Astrocyte (in vitro differentiated cells and primary cell): ENCODE results near the gene RAD9B. TPM values are rescaled to one million over a fixed set of nuclear protein-coding genes. Genes with fewer than 3 reads are reported as not detected.
"Not testable (repeated sequence)": the region's sequence is repeated elsewhere in the genome, so short reads cannot be mapped to it uniquely, and the experiment has no call there.

Source experiments
- DNase-seq: peaks from one replicate; pipeline ENCODE4 v3.0.0-alpha.2; 2010; ENCODE audit warnings: low read depth
- FAIRE-seq: peaks from 2 replicates; lab custom pipeline; 2011; peaks lifted over from hg19 to GRCh38; lab: Jason Lieb, UNC
- H2AFZ ChIP-seq: 2 replicates; pipeline ENCODE4 v1.6.0; 2012; ENCODE audit warnings: low read depth, low read length, inconsistent platforms
- H3K27ac ChIP-seq: 2 replicates; pipeline ENCODE4 v1.5.1; 2011; ENCODE audit warnings: low read depth, low read length, inconsistent platforms
- H3K27me3 ChIP-seq: 2 replicates; pipeline ENCODE4 v1.6.0; 2011; ENCODE audit warnings: low read length, inconsistent platforms; ENCODE audit not compliant: insufficient read depth
- H3K36me3 ChIP-seq: 2 replicates; pipeline ENCODE4 v1.5.1; 2011; ENCODE audit warnings: low read length, inconsistent platforms; ENCODE audit not compliant: insufficient read depth
- H3K4me1 ChIP-seq: 2 replicates; pipeline ENCODE4 v1.5.1; 2011; ENCODE audit warnings: low read length, inconsistent platforms; ENCODE audit not compliant: insufficient read depth
- H3K4me2 ChIP-seq: 2 replicates; pipeline ENCODE4 v1.6.0; 2012; ENCODE audit warnings: low read length, inconsistent platforms
- H3K4me3 ChIP-seq: 2 replicates; pipeline ENCODE4 v1.5.1; 2011; ENCODE audit warnings: low read depth, mild to moderate bottlenecking, low read length, inconsistent platforms; ENCODE audit not compliant: insufficient read depth
- H3K79me2 ChIP-seq: 2 replicates; pipeline ENCODE4 v1.6.0; 2012; ENCODE audit warnings: mild to moderate bottlenecking, low read length, inconsistent platforms; ENCODE audit not compliant: insufficient read depth
- H3K9ac ChIP-seq: 2 replicates; pipeline ENCODE4 v1.6.0; 2012; ENCODE audit warnings: mild to moderate bottlenecking, low read length, inconsistent platforms
- H3K9me3 ChIP-seq: 2 replicates; pipeline ENCODE4 v1.5.1; 2012; ENCODE audit warnings: low read depth, mild to moderate bottlenecking, low read length, inconsistent platforms; ENCODE audit not compliant: insufficient read depth
- H4K20me1 ChIP-seq: 2 replicates; pipeline ENCODE4 v1.6.0; 2012; ENCODE audit warnings: low read length, inconsistent platforms; ENCODE audit not compliant: insufficient read depth
- H3K27ac Mint-ChIP-seq: one replicate; pipeline ENCODE4 v1.8.0; 2021; ENCODE audit warnings: mild to moderate bottlenecking, mixed read lengths; ENCODE audit not compliant: unreplicated experiment
- H3K27me3 Mint-ChIP-seq: one replicate; pipeline ENCODE4 v1.8.0; 2021; ENCODE audit warnings: low read depth, mixed read lengths; ENCODE audit not compliant: unreplicated experiment
- H3K36me3 Mint-ChIP-seq: one replicate; pipeline ENCODE4 v1.8.0; 2021; ENCODE audit warnings: low read depth, mixed read lengths; ENCODE audit not compliant: unreplicated experiment
- H3K4me1 Mint-ChIP-seq: one replicate; pipeline ENCODE4 v1.8.0; 2021; ENCODE audit warnings: low read depth, mixed read lengths; ENCODE audit not compliant: unreplicated experiment
- H3K4me3 Mint-ChIP-seq: one replicate; pipeline ENCODE4 v1.8.0; 2021; ENCODE audit warnings: mild to moderate bottlenecking, moderate library complexity, mixed read lengths; ENCODE audit not compliant: unreplicated experiment
- H3K9me3 Mint-ChIP-seq: one replicate; pipeline ENCODE4 v1.8.0; 2021; ENCODE audit warnings: mild to moderate bottlenecking, mixed read lengths; ENCODE audit not compliant: unreplicated experiment
- CTCF ChIP-seq: IDR thresholded peaks from 2 replicates; pipeline ENCODE4 v1.5.1; 2011; ENCODE audit warnings: low read depth, mild to moderate bottlenecking, inconsistent platforms, low read length, moderate library complexity; ENCODE audit not compliant: insufficient read depth
- EZH2 ChIP-seq: IDR thresholded peaks from 2 replicates; pipeline ENCODE4 v1.6.1; 2012; ENCODE audit warnings: mild to moderate bottlenecking, low read length, inconsistent platforms; ENCODE audit not compliant: insufficient read depth
- total RNA-seq: library from RNA; stranded (reverse); gene quantifications from 2 replicates; pipeline ENCODE4 v1.2.1, GENCODE V29; 2021

The RAD9B gene
- total RNA-seq, 1 donor from 2014 or later: 0.66 TPM

DNA sequence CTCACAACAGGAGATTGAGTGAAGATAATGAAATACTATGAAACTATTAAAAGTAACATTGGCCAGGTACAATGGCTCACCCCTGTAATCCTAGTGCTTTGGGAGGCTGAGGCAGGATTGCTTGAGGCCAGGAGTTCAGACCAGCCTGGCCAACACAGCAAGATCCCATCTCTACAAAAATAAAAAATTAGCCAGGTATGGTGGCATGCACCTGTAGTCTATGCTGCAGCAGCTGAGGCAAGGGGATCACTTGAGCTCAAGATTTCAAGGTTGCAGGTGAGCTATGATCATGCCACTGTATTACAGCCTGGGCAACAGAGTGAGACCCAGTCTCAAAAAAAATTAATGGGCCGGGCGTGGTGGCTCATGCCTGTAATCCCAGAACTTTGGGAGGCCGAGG, 14.9 kb downstream of the RAD9B start:
- Mint-ChIP-seq H3K27ac (no peak overlapping the region), H3K4me1 (no peaks in the 10 kb centered on the region), H3K4me3 (no peak overlapping the region), H3K9me3 (no peaks in the 10 kb centered on the region), H3K36me3 (no peaks in the 10 kb centered on the region), H3K27me3 (no peaks in the 10 kb centered on the region)
- H3K9ac ChIP-seq: no peak overlapping the region
- no peak overlapping the region for H3K4me2 ChIP-seq
- H3K4me3 ChIP-seq: no peak overlapping the region
- no peaks in the 10 kb centered on the region for H3K4me1 ChIP-seq
- no peaks in the 10 kb centered on the region for H3K9me3 ChIP-seq
- H3K27ac ChIP-seq: no peak overlapping the region
- FAIRE-seq (no peak), DNase-seq (no peak)
- no peak for TF ChIP-seq EZH2
- no peaks in the 10 kb centered on the region for H3K27me3 ChIP-seq
- no peak overlapping the region for H2AFZ ChIP-seq
- H3K79me2 ChIP-seq: no peaks in the 10 kb centered on the region
- no peaks in the 10 kb centered on the region for H3K36me3 ChIP-seq
- H4K20me1 ChIP-seq: no peaks in the 10 kb centered on the region

- not testable (repeated sequence) for H3K4me1 ChIP-seq, H3K4me2 ChIP-seq, H3K4me1 Mint-ChIP-seq, H3K36me3 Mint-ChIP-seq, H3K79me2 ChIP-seq, H3K4me3 ChIP-seq, H3K27ac Mint-ChIP-seq, H3K36me3 ChIP-seq, H3K9me3 ChIP-seq, H3K9me3 Mint-ChIP-seq, DNase-seq, FAIRE-seq, H3K4me3 Mint-ChIP-seq, H4K20me1 ChIP-seq, H3K27me3 ChIP-seq, H3K27me3 Mint-ChIP-seq, H3K27ac ChIP-seq, H2AFZ ChIP-seq, H3K9ac ChIP-seq
Observed at GRCh38 chr12:110518014-110518413, 15.9 kb downstream of the RAD9B start.

DNA sequence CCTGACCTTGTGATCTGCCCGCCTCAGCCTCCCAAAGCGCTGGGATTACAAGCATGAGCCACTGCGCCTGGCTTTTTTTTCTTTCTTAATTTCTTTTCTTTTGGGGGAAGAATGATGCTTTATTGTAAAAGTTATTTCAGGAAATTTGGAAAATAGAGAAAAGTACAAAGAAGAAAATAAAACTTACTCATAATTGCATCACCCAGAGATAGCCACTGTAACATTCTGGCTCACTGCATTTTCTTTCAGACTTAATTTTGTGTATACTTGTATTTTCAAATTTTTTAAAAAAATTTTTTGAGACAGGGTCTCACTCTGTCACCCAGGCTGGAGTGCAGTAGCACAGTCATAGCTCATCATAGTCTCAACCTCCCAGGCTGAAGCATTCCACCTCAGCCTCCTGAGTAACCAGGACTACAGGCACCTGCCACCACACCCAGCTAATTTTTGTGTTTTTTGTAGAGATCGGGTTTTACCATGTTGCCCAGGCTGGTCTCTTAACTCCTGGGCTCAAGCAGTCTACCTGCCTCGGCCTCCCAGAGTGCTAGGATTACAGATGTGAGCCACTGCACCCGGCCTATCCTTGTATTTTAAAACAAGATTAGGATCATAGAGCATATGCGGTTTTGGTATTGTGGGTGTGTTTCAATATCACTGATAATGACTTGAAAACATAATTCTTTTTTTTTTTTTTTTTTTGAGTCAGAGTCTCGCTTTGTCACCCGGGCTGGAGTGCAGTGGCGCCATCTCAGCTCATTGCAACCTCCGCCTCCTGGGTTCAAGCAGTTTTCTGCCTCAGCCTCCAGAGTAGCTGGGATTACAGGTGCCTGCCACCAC, 19.0 kb downstream of the RAD9B start:
- not testable (repeated sequence) for H3K4me1 Mint-ChIP-seq, H3K27me3 ChIP-seq, H3K9me3 Mint-ChIP-seq, FAIRE-seq, H3K9me3 ChIP-seq, H3K4me3 Mint-ChIP-seq, H3K9ac ChIP-seq, H3K4me2 ChIP-seq, H2AFZ ChIP-seq, H3K79me2 ChIP-seq, H3K27ac ChIP-seq, H3K4me3 ChIP-seq, H3K27ac Mint-ChIP-seq, H3K36me3 ChIP-seq, H3K27me3 Mint-ChIP-seq, DNase-seq, H3K4me1 ChIP-seq, H3K36me3 Mint-ChIP-seq, H4K20me1 ChIP-seq

- peaks cover 7% of the 10 kb centered on the region for H3K36me3 Mint-ChIP-seq
- no peak overlapping the region for H3K4me3 Mint-ChIP-seq
- no peak overlapping the region for H3K27ac Mint-ChIP-seq
- H3K27me3 ChIP-seq: no peaks in the 10 kb centered on the region
- H3K4me3 ChIP-seq: no peak overlapping the region
- H3K27ac ChIP-seq: no peak overlapping the region
- no peak overlapping the region for H3K4me2 ChIP-seq
- H3K4me1 Mint-ChIP-seq: peaks cover 5% of the 10 kb centered on the region
- no peak for FAIRE-seq
- H3K36me3 ChIP-seq: no peaks in the 10 kb centered on the region
- H3K4me1 ChIP-seq: peaks cover 7% of the 10 kb centered on the region
- DNase-seq: no peak
- no peak overlapping the region for H2AFZ ChIP-seq
- no peaks in the 10 kb centered on the region for H3K27me3 Mint-ChIP-seq
- no peaks in the 10 kb centered on the region for H3K79me2 ChIP-seq
- peaks cover 15% of the 10 kb centered on the region for H4K20me1 ChIP-seq
- no peak overlapping the region for H3K9ac ChIP-seq
- no peaks in the 10 kb centered on the region for H3K9me3 ChIP-seq
- peaks cover 2% of the 10 kb centered on the region for H3K9me3 Mint-ChIP-seq
- TF ChIP-seq CTCF (no peak), EZH2 (no peak)
Observed at GRCh38 chr12:110528277-110528839, 26.2 kb downstream of the RAD9B start.
